ENCODE measurements around the gene PHYHIPL.

DNA sequence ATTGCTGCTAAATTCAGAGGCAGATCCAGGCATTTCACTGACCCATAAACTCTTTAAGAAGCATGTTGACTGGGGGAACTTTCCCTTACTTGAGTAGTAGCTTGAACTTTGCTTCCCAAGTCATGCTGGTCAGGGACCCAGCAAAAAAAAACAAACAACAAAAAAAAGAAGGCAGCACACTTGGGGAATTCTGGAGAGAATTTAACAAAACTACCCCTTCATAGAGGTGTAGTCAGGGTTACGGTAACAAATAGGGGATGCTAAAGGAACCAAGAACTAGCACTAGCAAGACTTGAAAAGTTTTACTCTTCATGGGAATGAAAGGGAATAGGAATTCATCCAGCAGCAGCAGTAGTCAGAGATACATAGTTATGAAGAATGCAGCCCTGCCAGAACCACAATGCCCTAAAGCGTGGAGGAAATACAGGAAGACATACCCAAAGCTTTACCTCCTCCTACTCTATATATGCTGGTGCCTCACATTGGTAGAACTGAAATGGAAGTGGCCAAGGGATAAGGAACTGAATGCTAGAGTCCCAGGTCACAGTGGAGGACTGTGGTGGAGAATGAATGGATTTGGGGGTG is 67.3 kb downstream of the PHYHIPL start:
- TF ChIP-seq, protein P1, sequence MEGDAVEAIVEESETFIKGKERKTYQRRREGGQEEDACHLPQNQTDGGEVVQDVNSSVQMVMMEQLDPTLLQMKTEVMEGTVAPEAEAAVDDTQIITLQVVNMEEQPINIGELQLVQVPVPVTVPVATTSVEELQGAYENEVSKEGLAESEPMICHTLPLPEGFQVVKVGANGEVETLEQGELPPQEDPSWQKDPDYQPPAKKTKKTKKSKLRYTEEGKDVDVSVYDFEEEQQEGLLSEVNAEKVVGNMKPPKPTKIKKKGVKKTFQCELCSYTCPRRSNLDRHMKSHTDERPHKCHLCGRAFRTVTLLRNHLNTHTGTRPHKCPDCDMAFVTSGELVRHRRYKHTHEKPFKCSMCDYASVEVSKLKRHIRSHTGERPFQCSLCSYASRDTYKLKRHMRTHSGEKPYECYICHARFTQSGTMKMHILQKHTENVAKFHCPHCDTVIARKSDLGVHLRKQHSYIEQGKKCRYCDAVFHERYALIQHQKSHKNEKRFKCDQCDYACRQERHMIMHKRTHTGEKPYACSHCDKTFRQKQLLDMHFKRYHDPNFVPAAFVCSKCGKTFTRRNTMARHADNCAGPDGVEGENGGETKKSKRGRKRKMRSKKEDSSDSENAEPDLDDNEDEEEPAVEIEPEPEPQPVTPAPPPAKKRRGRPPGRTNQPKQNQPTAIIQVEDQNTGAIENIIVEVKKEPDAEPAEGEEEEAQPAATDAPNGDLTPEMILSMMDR (IDR thresholded peaks at IDR 0.05; ENCODE audit: control extremely low read depth in 1 of 3, insufficient read depth in 1 of 3, low read depth in 1 of 3, low read length in 3 of 3): no peak
- TF ChIP-seq KDM5A (IDR thresholded peaks at IDR 0.05; ENCODE audit: low read length) (no peak), POLR2AphosphoS5 (IDR thresholded peaks at IDR 0.05; ENCODE audit: low read depth, low read length) (no peak), SP2 (IDR thresholded peaks at IDR 0.05; ENCODE audit: low read length) (no peak), NRF1 (IDR thresholded peaks at IDR 0.05; ENCODE audit: low read depth, low read length) (no peak), CEBPB (IDR thresholded peaks at IDR 0.05; ENCODE audit: low read depth, low read length) (no peak), POLR2A (IDR thresholded peaks at IDR 0.05; ENCODE audit: control extremely low read depth in 1 of 2, low read depth in 2 of 2, low read length in 2 of 2) (no peak), GTF2F1 (IDR thresholded peaks at IDR 0.05; ENCODE audit: borderline replicate concordance, low read depth, low read length) (no peak), GABPA (IDR thresholded peaks at IDR 0.05; ENCODE audit: borderline replicate concordance, insufficient read depth, low read length) (no peak), EP300 (IDR thresholded peaks at IDR 0.05; ENCODE audit: borderline replicate concordance in 1 of 2, low read depth in 2 of 2, low read length in 2 of 2) (no peak)
- TF ChIP-seq, protein P2, sequence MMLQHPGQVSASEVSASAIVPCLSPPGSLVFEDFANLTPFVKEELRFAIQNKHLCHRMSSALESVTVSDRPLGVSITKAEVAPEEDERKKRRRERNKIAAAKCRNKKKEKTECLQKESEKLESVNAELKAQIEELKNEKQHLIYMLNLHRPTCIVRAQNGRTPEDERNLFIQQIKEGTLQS (IDR thresholded peaks at IDR 0.05; ENCODE audit: insufficient read depth, low read depth, low read length): no peak
- TF ChIP-seq, protein P3, sequence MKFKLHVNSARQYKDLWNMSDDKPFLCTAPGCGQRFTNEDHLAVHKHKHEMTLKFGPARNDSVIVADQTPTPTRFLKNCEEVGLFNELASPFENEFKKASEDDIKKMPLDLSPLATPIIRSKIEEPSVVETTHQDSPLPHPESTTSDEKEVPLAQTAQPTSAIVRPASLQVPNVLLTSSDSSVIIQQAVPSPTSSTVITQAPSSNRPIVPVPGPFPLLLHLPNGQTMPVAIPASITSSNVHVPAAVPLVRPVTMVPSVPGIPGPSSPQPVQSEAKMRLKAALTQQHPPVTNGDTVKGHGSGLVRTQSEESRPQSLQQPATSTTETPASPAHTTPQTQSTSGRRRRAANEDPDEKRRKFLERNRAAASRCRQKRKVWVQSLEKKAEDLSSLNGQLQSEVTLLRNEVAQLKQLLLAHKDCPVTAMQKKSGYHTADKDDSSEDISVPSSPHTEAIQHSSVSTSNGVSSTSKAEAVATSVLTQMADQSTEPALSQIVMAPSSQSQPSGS (IDR thresholded peaks at IDR 0.05; ENCODE audit: low read length): no peak
